ENCODE data around the gene RGS17.
A peak's percentile ranks its signal among the peaks of the same experiment; 100 is the strongest.

Gene RGS17

DNA sequence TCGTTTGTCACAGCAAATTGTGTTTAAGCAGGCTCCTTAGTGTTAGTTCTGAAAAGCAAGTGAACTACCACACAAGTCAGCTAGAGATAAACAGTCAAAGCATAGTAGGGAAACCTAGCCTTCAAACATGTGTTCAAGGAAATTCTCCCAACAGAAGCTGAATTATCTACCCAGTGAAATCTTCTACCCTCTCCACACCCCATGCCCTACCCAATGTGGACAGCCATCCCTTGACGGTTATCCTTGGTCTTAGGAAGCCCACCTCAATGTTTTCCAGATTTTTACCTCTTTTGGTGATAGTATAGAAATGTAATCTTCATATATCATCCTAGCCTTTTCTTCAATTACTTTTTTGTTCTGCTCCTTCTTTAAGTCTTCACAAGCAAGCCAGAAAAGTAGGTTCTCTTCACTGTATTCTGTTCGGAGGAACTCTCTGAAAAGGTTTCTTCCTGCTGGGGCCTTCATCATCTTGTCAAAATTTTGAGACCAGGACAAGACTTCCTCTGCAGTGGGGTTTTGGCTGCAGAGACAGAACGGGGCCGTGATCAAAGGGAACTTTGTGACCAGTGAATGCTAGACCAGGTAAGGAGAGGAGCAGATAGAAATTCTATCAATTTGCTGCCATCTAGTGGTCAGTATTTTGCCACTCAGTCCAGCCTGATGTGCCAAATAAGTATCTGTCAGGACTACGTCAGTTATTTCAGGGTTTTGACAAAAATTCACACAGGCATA lies 106.9 kb downstream of the RGS17 start:
- TF ChIP-seq ELF4 (IDR thresholded peaks at IDR 0.05) = no peak
- TF ChIP-seq SP1 (IDR thresholded peaks at IDR 0.05) = no peak
- TF ChIP-seq ARNT (IDR thresholded peaks at IDR 0.05) = no peak
- TF ChIP-seq LEF1 (IDR thresholded peaks at IDR 0.05; ENCODE audit: borderline replicate concordance) = no peak
- TF ChIP-seq ZNF384 (IDR thresholded peaks at IDR 0.05) = no peak
- no peak for TF ChIP-seq NFRKB (IDR thresholded peaks at IDR 0.05)
- no peak for TF ChIP-seq FOXK2 (IDR thresholded peaks at IDR 0.05)
- TF ChIP-seq, protein P1, sequence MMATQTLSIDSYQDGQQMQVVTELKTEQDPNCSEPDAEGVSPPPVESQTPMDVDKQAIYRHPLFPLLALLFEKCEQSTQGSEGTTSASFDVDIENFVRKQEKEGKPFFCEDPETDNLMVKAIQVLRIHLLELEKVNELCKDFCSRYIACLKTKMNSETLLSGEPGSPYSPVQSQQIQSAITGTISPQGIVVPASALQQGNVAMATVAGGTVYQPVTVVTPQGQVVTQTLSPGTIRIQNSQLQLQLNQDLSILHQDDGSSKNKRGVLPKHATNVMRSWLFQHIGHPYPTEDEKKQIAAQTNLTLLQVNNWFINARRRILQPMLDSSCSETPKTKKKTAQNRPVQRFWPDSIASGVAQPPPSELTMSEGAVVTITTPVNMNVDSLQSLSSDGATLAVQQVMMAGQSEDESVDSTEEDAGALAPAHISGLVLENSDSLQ (IDR thresholded peaks at IDR 0.05) = peak; percentile 36; the same call in 1 of the 2 replicates
- ChIA-PET CTCF (interaction anchor here (0.7 to 1.4 kb wide), 3 partner anchors 70 to 121 kb away, joined by 3 to 4 read pairs (median 3); no protein-coding TSS in a partner anchor), POLR2A (no interaction called here)
- DNase-seq (ENCODE audit: extremely low spot score) = peak; percentile 70

DNA sequence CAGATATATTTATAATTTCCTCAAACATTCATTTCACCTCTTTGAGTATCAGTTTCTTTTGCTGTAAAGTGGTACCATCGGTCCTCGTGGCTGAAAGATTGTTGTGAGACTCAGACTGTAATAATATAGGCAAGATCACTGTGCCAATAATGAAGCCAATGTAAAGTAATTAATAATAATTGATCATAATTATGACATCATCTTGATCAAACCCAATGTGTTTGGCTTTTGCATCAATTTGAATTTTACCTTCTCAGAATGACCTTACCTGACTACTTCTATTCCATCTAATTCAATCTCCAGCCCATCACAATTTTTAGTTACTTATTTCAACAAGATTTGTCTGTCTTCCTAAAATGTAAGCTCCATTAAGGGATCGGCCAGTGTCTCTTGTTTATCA lies 112.7 kb downstream of the RGS17 start:
- TF ChIP-seq TARDBP (IDR thresholded peaks at IDR 0.05) (no peak), FOXK2 (IDR thresholded peaks at IDR 0.05) (no peak), SUZ12 (IDR thresholded peaks at IDR 0.05) (no peak), SP1 (IDR thresholded peaks at IDR 0.05) (no peak), FOXA1 (IDR thresholded peaks at IDR 0.05) (no peak), HDGF (IDR thresholded peaks at IDR 0.05; ENCODE audit: borderline replicate concordance) (no peak), NFRKB (IDR thresholded peaks at IDR 0.05) (no peak), ELF4 (IDR thresholded peaks at IDR 0.05) (no peak)
- CTCF ChIA-PET = no interaction called here

DNA sequence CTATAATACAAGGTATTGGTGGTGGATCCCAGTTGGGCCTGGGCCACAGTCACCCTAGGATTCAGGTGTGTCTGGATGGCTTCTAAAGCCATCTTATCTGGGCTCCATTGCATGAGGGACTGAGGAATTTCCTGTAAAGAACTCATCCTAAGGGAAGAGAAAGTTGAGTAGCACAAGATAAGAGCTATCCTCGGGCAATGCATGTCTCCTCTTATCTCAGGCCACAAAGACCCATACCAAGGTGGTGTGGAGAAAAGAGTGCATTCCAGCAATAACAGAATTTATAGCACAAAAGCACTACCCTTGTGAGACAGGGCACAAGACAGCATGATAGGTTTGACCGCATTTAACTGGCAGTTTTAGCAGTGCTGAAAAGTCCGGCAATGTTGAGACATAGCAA lies 114.2 kb downstream of the RGS17 start:
- ChIA-PET CTCF (no interaction called here), POLR2A (no interaction called here)
- DNase-seq (ENCODE audit: extremely low spot score) = no peak
- TF ChIP-seq FOXM1 (IDR thresholded peaks at IDR 0.05; ENCODE audit: borderline replicate concordance) (no peak), FOXA1 (IDR thresholded peaks at IDR 0.05) (no peak), CTBP1 (IDR thresholded peaks at IDR 0.05; ENCODE audit: borderline replicate concordance) (no peak), ZNF384 (IDR thresholded peaks at IDR 0.05) (no peak), HDGF (IDR thresholded peaks at IDR 0.05; ENCODE audit: borderline replicate concordance) (no peak), BHLHE40 (IDR thresholded peaks at IDR 0.05; ENCODE audit: borderline replicate concordance) (no peak), SUZ12 (IDR thresholded peaks at IDR 0.05) (no peak), NFRKB (IDR thresholded peaks at IDR 0.05) (no peak), ARNT (IDR thresholded peaks at IDR 0.05) (no peak), LEF1 (IDR thresholded peaks at IDR 0.05; ENCODE audit: borderline replicate concordance) (no peak), L3MBTL2 (conservative IDR thresholded peaks at IDR 0.05) (no peak), ELF4 (IDR thresholded peaks at IDR 0.05) (no peak), TARDBP (IDR thresholded peaks at IDR 0.05) (no peak), FOXK2 (IDR thresholded peaks at IDR 0.05) (no peak), SP1 (IDR thresholded peaks at IDR 0.05) (no peak)
- TF ChIP-seq, protein P1 (IDR thresholded peaks at IDR 0.05) = no peak

More for the DNA sequence above, 112.7 kb downstream of the RGS17 start:
- POLR2A ChIA-PET = no interaction called here
- DNase-seq (ENCODE audit: extremely low spot score) = no peak

DNA sequence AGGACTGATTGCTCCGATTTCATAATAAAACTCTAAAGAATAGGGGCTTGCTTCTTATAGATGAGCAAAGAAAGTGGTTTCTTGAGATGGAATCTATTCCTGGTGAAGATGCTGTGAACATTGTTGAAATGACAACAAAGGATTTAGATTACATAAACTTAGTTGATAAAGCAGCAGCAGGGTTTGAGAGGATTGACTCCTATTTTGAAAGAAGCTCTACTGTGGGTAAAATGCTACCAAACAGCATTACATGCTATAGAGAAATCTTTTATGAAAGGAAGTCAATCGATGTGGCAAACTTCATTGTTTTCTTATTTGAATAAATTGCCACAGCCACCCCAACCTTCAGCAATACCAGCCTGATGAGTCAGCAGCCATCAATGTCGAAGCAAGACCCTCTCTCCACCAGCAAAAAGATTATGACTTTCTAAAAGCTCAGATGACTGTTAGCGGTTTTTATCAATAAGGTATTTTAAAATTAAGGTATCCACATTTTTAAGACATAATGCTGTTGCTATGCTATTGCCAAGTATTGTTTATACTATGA lies 115.9 kb downstream of the RGS17 start:
- CTCF ChIA-PET = interaction anchor here (0.7 kb wide), 1 partner anchor 200 kb away, joined by 5 read pairs; no protein-coding TSS in a partner anchor
- POLR2A ChIA-PET = no interaction called here
- no peak for TF ChIP-seq FOXK2 (IDR thresholded peaks at IDR 0.05)
- no peak for DNase-seq (ENCODE audit: extremely low spot score)

DNA sequence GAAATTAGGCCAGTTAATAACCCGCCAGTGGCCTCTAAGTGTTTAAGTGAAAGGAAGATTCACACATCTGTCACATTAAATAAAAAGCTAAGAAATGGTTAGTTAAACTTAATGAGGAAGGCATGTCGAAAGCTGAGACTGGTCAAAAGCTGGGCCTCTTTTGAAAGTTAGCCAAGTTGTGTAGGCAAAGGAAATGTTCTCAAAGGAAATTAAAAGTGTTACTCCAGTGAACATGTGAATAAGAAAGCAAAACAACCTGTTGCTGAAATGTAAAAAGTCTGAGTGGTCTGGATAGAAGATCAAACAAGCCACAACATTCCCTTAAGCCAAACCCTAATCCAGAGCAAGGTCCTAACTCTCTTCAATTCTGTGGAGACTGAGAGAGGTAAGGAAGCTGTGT lies 117.6 kb downstream of the RGS17 start:
- TF ChIP-seq SP1 (IDR thresholded peaks at IDR 0.05) (no peak), BHLHE40 (IDR thresholded peaks at IDR 0.05; ENCODE audit: borderline replicate concordance) (no peak), ZNF384 (IDR thresholded peaks at IDR 0.05) (no peak), FOXM1 (IDR thresholded peaks at IDR 0.05; ENCODE audit: borderline replicate concordance) (no peak), L3MBTL2 (conservative IDR thresholded peaks at IDR 0.05) (no peak), NFRKB (IDR thresholded peaks at IDR 0.05) (no peak), TARDBP (IDR thresholded peaks at IDR 0.05) (no peak), ARNT (IDR thresholded peaks at IDR 0.05) (no peak), ELF4 (IDR thresholded peaks at IDR 0.05) (no peak), CTBP1 (IDR thresholded peaks at IDR 0.05; ENCODE audit: borderline replicate concordance) (no peak), FOXK2 (IDR thresholded peaks at IDR 0.05) (no peak), HDGF (IDR thresholded peaks at IDR 0.05; ENCODE audit: borderline replicate concordance) (no peak), SUZ12 (IDR thresholded peaks at IDR 0.05) (no peak), LEF1 (IDR thresholded peaks at IDR 0.05; ENCODE audit: borderline replicate concordance) (no peak), FOXA1 (IDR thresholded peaks at IDR 0.05) (no peak)
- TF ChIP-seq, protein P1 (IDR thresholded peaks at IDR 0.05) = no peak
- POLR2A ChIA-PET = no interaction called here
- DNase-seq (ENCODE audit: extremely low spot score) = no peak
- CTCF ChIA-PET = no interaction called here

DNA sequence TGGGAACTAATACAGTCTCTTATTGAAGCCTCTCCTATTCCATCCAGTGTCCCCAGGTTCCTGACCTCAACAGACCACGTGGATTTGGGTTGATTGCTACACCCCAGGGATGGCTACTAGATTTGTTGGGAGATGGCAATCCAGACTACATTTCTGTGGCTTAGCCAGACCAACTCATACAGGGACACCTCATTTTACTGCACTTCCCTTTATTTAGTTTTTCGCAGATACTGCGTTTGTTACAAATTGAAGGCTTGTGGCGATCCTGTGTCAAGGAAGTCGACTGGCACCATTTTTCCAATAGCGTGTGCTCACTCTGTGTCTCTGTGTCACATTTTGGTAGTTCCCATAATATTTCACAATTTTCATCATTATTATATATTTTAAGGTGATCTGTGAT lies 118.2 kb downstream of the RGS17 start:
- TF ChIP-seq ARNT (IDR thresholded peaks at IDR 0.05) (no peak), SP1 (IDR thresholded peaks at IDR 0.05) (no peak), HDGF (IDR thresholded peaks at IDR 0.05; ENCODE audit: borderline replicate concordance) (no peak), LEF1 (IDR thresholded peaks at IDR 0.05; ENCODE audit: borderline replicate concordance) (no peak), SUZ12 (IDR thresholded peaks at IDR 0.05) (no peak), FOXM1 (IDR thresholded peaks at IDR 0.05; ENCODE audit: borderline replicate concordance) (no peak), ELF4 (IDR thresholded peaks at IDR 0.05) (no peak), NFRKB (IDR thresholded peaks at IDR 0.05) (no peak), L3MBTL2 (conservative IDR thresholded peaks at IDR 0.05) (no peak), BHLHE40 (IDR thresholded peaks at IDR 0.05; ENCODE audit: borderline replicate concordance) (no peak), ZNF384 (IDR thresholded peaks at IDR 0.05) (no peak), FOXK2 (IDR thresholded peaks at IDR 0.05) (no peak)
- TF ChIP-seq, protein P1 (IDR thresholded peaks at IDR 0.05) = no peak
- POLR2A ChIA-PET = no interaction called here
- CTCF ChIA-PET = no interaction called here
- DNase-seq (ENCODE audit: extremely low spot score) = no peak

Data from HEK293T (cell line).